GM21360 (cell line): ENCODE results near the gene COL1A2.

Experiments used
- ATAC-seq: cut with Tn5 transposase; IDR thresholded peaks from one replicate; pipeline ENCODE4 v1.9.1; 2021; ENCODE audit warnings: mild to moderate bottlenecking, moderate library complexity; ENCODE audit not compliant: unreplicated experiment

Gene COL1A2

GRCh38 chr7:94382132-94382531 is 12.6 kb upstream of the COL1A2 start:
- no peak for ATAC-seq

- no peak for ATAC-seq
These were observed 11.9 kb upstream of the COL1A2 start for GRCh38 chr7:94382746-94383145.

GRCh38 chr7:94384315-94384714 is 10.4 kb upstream of the COL1A2 start:
- ATAC-seq: no peak

GRCh38 chr7:94386416-94386815 is 8.3 kb upstream of the COL1A2 start:
- ATAC-seq: no peak

- no peak for ATAC-seq
These were observed 6.2 kb upstream of the COL1A2 start for GRCh38 chr7:94388540-94388939.

GRCh38 chr7:94389381-94389780 is 5.3 kb upstream of the COL1A2 start:
- ATAC-seq: no peak

- no peak for ATAC-seq
These were observed 2.8 kb upstream of the COL1A2 start for GRCh38 chr7:94391726-94392392.

GRCh38 chr7:94392393-94392786 is 2.3 kb upstream of the COL1A2 start:
- no peak for ATAC-seq

- no peak for ATAC-seq
These were observed 1.2 kb upstream of the COL1A2 start for GRCh38 chr7:94393246-94394108.

- no peak for ATAC-seq
These were observed 622 bp upstream of the COL1A2 start for GRCh38 chr7:94394109-94394436.

- peak; percentile 92 for ATAC-seq
These were observed 694 bp downstream of the COL1A2 start for GRCh38 chr7:94395141-94396036.

- ATAC-seq: no peak
These were observed 1.3 kb downstream of the COL1A2 start for GRCh38 chr7:94396037-94396431.

- no peak for ATAC-seq
These were observed 1.9 kb downstream of the COL1A2 start for GRCh38 chr7:94396596-94396995.

- ATAC-seq: no peak
These were observed 3.0 kb downstream of the COL1A2 start for GRCh38 chr7:94397722-94398121.

GRCh38 chr7:94398841-94399240 is 4.1 kb downstream of the COL1A2 start:
- no peak for ATAC-seq

- ATAC-seq: no peak
These were observed 5.3 kb downstream of the COL1A2 start for GRCh38 chr7:94400022-94400421.

GRCh38 chr7:94400643-94401427 is 6.1 kb downstream of the COL1A2 start:
- ATAC-seq: no peak

- ATAC-seq: no peak
These were observed 6.7 kb downstream of the COL1A2 start for GRCh38 chr7:94401428-94401814.

GRCh38 chr7:94403546-94403945 is 8.9 kb downstream of the COL1A2 start:
- no peak for ATAC-seq

GRCh38 chr7:94405506-94405905 is 10.8 kb downstream of the COL1A2 start:
- ATAC-seq: no peak

GRCh38 chr7:94406696-94407095 is 12.0 kb downstream of the COL1A2 start:
- no peak for ATAC-seq
